Astrocyte (in vitro differentiated cells and primary cell): ENCODE measurements around the gene MACC1.

Experiments used
- CTCF ChIP-seq: IDR thresholded peaks from 2 replicates; pipeline ENCODE4 v1.5.1; 2011; ENCODE audit warnings: low read depth, mild to moderate bottlenecking, inconsistent platforms, low read length, moderate library complexity; ENCODE audit not compliant: insufficient read depth
- EZH2 ChIP-seq: IDR thresholded peaks from 2 replicates; pipeline ENCODE4 v1.6.1; 2012; ENCODE audit warnings: mild to moderate bottlenecking, low read length, inconsistent platforms; ENCODE audit not compliant: insufficient read depth

- no peak for TF ChIP-seq CTCF
- TF ChIP-seq EZH2: no peak
These were observed 65.3 kb downstream of the MACC1 start for GRCh38 chr7:20151708-20152456.
